ENCODE results near the gene H2AZ1.
A peak's percentile ranks its signal among the peaks of the same experiment; 100 is the strongest.

Gene H2AZ1

GRCh38 chr4:99949999-99950912, at the start of gene H2AZ1:
H2AZ1 (minus strand) TSS chr4:99950275; CDS start chr4:99950170, 105 bp downstream.
- peaks cover 0 to 25% of the 10 kb centered on the region in 2 experiments; a peak in 1 of 3 replicates for H3K36me3 ChIP-seq (ENCODE audit: control insufficient read depth in 2 of 2, insufficient read depth in 1 of 2, low read length in 2 of 2)
- ChIA-PET CTCF (interaction anchor here (0.6 to 0.7 kb wide), 2 partner anchors 116 to 957 kb away, joined by 4 read pairs; no protein-coding TSS in a partner anchor), POLR2A (interaction anchor here (0.6 to 1.4 kb wide), 17 partner anchors 9 to 387 kb away, joined by 3 to 11 read pairs (median 4); partner anchors contain the start of genes LAMTOR3 and TRMT10A)
- H3K27ac ChIP-seq (ENCODE audit: extremely low read depth, low read depth, low read length): peak within 1 kb of the TSS; percentile 95
- H3K9me3 ChIP-seq (ENCODE audit: control insufficient read depth, insufficient read depth, low read depth, low read length): no peaks in the 10 kb centered on the region
- H3K4me1 ChIP-seq (ENCODE audit: control insufficient read depth, insufficient read depth, low read length): no peaks in the 10 kb centered on the region
- peak within 1 kb of the TSS; percentile 77 for H3K4me3 ChIP-seq (ENCODE audit: low read depth, low read length)
- TF ChIP-seq, protein P1, sequence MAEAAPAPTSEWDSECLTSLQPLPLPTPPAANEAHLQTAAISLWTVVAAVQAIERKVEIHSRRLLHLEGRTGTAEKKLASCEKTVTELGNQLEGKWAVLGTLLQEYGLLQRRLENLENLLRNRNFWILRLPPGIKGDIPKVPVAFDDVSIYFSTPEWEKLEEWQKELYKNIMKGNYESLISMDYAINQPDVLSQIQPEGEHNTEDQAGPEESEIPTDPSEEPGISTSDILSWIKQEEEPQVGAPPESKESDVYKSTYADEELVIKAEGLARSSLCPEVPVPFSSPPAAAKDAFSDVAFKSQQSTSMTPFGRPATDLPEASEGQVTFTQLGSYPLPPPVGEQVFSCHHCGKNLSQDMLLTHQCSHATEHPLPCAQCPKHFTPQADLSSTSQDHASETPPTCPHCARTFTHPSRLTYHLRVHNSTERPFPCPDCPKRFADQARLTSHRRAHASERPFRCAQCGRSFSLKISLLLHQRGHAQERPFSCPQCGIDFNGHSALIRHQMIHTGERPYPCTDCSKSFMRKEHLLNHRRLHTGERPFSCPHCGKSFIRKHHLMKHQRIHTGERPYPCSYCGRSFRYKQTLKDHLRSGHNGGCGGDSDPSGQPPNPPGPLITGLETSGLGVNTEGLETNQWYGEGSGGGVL (tag by site-specific recombination; IDR thresholded peaks at IDR 0.05): peak; percentile 77
- TF ChIP-seq, protein P2, sequence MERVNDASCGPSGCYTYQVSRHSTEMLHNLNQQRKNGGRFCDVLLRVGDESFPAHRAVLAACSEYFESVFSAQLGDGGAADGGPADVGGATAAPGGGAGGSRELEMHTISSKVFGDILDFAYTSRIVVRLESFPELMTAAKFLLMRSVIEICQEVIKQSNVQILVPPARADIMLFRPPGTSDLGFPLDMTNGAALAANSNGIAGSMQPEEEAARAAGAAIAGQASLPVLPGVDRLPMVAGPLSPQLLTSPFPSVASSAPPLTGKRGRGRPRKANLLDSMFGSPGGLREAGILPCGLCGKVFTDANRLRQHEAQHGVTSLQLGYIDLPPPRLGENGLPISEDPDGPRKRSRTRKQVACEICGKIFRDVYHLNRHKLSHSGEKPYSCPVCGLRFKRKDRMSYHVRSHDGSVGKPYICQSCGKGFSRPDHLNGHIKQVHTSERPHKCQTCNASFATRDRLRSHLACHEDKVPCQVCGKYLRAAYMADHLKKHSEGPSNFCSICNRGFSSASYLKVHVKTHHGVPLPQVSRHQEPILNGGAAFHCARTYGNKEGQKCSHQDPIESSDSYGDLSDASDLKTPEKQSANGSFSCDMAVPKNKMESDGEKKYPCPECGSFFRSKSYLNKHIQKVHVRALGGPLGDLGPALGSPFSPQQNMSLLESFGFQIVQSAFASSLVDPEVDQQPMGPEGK (tag by site-specific recombination; IDR thresholded peaks at IDR 0.05): peak; percentile 73
- TF ChIP-seq SCRT2 (tag by site-specific recombination; IDR thresholded peaks at IDR 0.05) (peak; percentile 36; the same call in 1 of the 2 replicates), SP3 (tag by site-specific recombination; IDR thresholded peaks at IDR 0.05) (peak; percentile 69; the same call in 1 of the 2 replicates), ZNF623 (tag by site-specific recombination; IDR thresholded peaks at IDR 0.05) (peak; percentile 20; the same call in 1 of the 2 replicates), ZBTB8A (tag by site-specific recombination; IDR thresholded peaks at IDR 0.05) (peak; percentile 64), ZNF24 (tag by site-specific recombination; IDR thresholded peaks at IDR 0.05) (peak; percentile 19; the same call in 1 of the 2 replicates), ZNF600 (tag by site-specific recombination; IDR thresholded peaks at IDR 0.05) (0 out of 2 replicates have a peak, but pooled peaks have one; percentile 10), GFI1B (tag by site-specific recombination; IDR thresholded peaks at IDR 0.05) (peak; percentile 41; the same call in 1 of the 2 replicates), ZNF175 (tag by site-specific recombination; IDR thresholded peaks at IDR 0.05) (no peak), REST (tag by site-specific recombination; IDR thresholded peaks at IDR 0.05) (peak; percentile 60; the same call in 1 of the 2 replicates), ZEB2 (tag by site-specific recombination; IDR thresholded peaks at IDR 0.05) (0 out of 2 replicates have a peak, but pooled peaks have one; percentile 31), ZNF16 (tag by site-specific recombination; IDR thresholded peaks at IDR 0.05; ENCODE audit: low read depth) (peak; percentile 51; the same call in 1 of the 2 replicates), ZFHX2 (tag by site-specific recombination; conservative IDR thresholded peaks at IDR 0.05) (peak; percentile 31; the same call in 1 of the 2 replicates), ZNF335 (tag by site-specific recombination; conservative IDR thresholded peaks at IDR 0.05) (peak; percentile 65), ZNF596 (tag by site-specific recombination; IDR thresholded peaks at IDR 0.05) (peak; percentile 79), YY1 (tag by site-specific recombination; IDR thresholded peaks at IDR 0.05) (peak; percentile 32; the same call in 1 of the 2 replicates), KLF17 (tag by site-specific recombination; IDR thresholded peaks at IDR 0.05) (peak; percentile 49), ZNF184 (tag by site-specific recombination; IDR thresholded peaks at IDR 0.05) (peak; percentile 33; the same call in 1 of the 2 replicates), ZNF10 (tag by site-specific recombination; IDR thresholded peaks at IDR 0.05) (peak; percentile 16; the same call in 1 of the 2 replicates), ZNF561 (tag by site-specific recombination; IDR thresholded peaks at IDR 0.05; ENCODE audit: borderline replicate concordance) (no peak), ZNF549 (tag by site-specific recombination; IDR thresholded peaks at IDR 0.05) (no peak), ZSCAN30 (tag by site-specific recombination; IDR thresholded peaks at IDR 0.05) (peak; percentile 76)
- TF ChIP-seq, protein P3, sequence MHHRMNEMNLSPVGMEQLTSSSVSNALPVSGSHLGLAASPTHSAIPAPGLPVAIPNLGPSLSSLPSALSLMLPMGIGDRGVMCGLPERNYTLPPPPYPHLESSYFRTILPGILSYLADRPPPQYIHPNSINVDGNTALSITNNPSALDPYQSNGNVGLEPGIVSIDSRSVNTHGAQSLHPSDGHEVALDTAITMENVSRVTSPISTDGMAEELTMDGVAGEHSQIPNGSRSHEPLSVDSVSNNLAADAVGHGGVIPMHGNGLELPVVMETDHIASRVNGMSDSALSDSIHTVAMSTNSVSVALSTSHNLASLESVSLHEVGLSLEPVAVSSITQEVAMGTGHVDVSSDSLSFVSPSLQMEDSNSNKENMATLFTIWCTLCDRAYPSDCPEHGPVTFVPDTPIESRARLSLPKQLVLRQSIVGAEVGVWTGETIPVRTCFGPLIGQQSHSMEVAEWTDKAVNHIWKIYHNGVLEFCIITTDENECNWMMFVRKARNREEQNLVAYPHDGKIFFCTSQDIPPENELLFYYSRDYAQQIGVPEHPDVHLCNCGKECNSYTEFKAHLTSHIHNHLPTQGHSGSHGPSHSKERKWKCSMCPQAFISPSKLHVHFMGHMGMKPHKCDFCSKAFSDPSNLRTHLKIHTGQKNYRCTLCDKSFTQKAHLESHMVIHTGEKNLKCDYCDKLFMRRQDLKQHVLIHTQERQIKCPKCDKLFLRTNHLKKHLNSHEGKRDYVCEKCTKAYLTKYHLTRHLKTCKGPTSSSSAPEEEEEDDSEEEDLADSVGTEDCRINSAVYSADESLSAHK (tag by site-specific recombination; IDR thresholded peaks at IDR 0.05): 0 out of 2 replicates have a peak, but pooled peaks have one; percentile 11
- TF ChIP-seq, protein P4, sequence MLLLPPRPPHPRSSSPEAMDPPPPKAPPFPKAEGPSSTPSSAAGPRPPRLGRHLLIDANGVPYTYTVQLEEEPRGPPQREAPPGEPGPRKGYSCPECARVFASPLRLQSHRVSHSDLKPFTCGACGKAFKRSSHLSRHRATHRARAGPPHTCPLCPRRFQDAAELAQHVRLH (tag by site-specific recombination; IDR thresholded peaks at IDR 0.05): peak; percentile 66
